Osteoblast (primary cell): Measurements from ENCODE around the gene SLC30A2. TPM values are rescaled to one million over a fixed set of nuclear protein-coding genes. Genes with fewer than 3 reads are reported as not detected.
A peak's percentile ranks its signal among the peaks of the same experiment; 100 is the strongest.

Source experiments
- DNase-seq: peaks from one replicate; pipeline ENCODE4 v3.0.0; 2011; ENCODE audit warnings: low spot score, mixed read lengths; ENCODE audit not compliant: insufficient read length; ENCODE audit errors: missing footprints
- H2AFZ ChIP-seq: 2 replicates; pipeline ENCODE4 v1.6.0; 2011; ENCODE audit warnings: mild to moderate bottlenecking, low read length
- H3K27ac ChIP-seq: 2 replicates; pipeline ENCODE4 v1.5.1; 2011; ENCODE audit warnings: mild to moderate bottlenecking, low read depth, low read length, moderate library complexity
- H3K27me3 ChIP-seq: 2 replicates; pipeline ENCODE4 v1.6.0; 2012; ENCODE audit warnings: mild to moderate bottlenecking, control low read depth, inconsistent platforms, low read length, moderate library complexity; ENCODE audit not compliant: insufficient read depth
- H3K36me3 ChIP-seq: 2 replicates; pipeline ENCODE4 v1.5.1; 2011; ENCODE audit warnings: mild to moderate bottlenecking, low read length, control low read depth, moderate library complexity; ENCODE audit not compliant: insufficient read depth
- H3K4me1 ChIP-seq: 2 replicates; pipeline ENCODE4 v1.5.1; 2011; ENCODE audit warnings: mild to moderate bottlenecking, low read length, control low read depth, moderate library complexity; ENCODE audit not compliant: insufficient read depth
- H3K4me2 ChIP-seq: 2 replicates; pipeline ENCODE4 v1.6.0; 2011; ENCODE audit warnings: mild to moderate bottlenecking, low read length; ENCODE audit not compliant: insufficient read depth
- H3K4me3 ChIP-seq: fragments of 200-600 bp; sonication (generic); 3 replicates; pipeline ENCODE4 v1.5.1; 2012; ENCODE audit warnings: mild to moderate bottlenecking, low read length, inconsistent platforms; ENCODE audit not compliant: insufficient read depth
- H3K79me2 ChIP-seq: 2 replicates; pipeline ENCODE4 v1.6.0; 2012; ENCODE audit warnings: mild to moderate bottlenecking, low read length, control low read depth, inconsistent platforms; ENCODE audit not compliant: insufficient read depth
- H3K9me3 ChIP-seq: 2 replicates; pipeline ENCODE4 v1.5.1; 2011; ENCODE audit warnings: low read depth, low read length, control low read depth
- H4K20me1 ChIP-seq: 2 replicates; pipeline ENCODE4 v1.6.0; 2012; ENCODE audit warnings: mild to moderate bottlenecking, low read length, control low read depth; ENCODE audit not compliant: insufficient read depth
- total RNA-seq: library from RNA; depleted of rRNA; stranded (reverse); fragments of >200 nt; gene quantifications from 2 replicates; pipeline ENCODE4 v1.2.3, GENCODE V29; 2012
- TF ChIP-seq, protein P1 (sequence below): IDR thresholded peaks from 2 replicates; pipeline ENCODE4 v1.5.1; 2011; ENCODE audit warnings: mild to moderate bottlenecking, low read depth, low read length, moderate library complexity; ENCODE audit errors: extremely low read depth

Gene SLC30A2
- total RNA-seq, 1 donor = not detected

DNA sequence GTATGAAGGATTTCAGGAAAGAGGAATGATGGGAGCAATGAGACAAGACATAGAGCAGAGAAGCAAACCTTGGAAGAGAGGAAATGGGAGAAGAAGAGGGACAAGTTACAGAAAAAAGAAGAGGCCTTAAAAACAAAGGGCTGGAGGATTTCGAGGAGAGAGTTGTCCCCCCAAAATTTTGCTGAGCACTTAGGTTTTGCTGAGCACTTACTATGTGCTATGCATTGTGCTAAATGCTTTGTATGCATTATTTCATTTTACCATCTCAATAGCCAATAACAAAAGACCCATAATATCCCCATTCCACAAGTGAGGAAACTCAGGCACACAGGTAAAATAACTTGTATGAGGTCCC lies 24.0 kb upstream of the SLC30A2 start:
- H3K27me3 ChIP-seq = peaks cover 57% of the 10 kb centered on the region
- no peak overlapping the region for H3K4me2 ChIP-seq
- no peaks in the 10 kb centered on the region for H3K4me1 ChIP-seq
- no peaks in the 10 kb centered on the region for H3K9me3 ChIP-seq
- no peak for DNase-seq
- TF ChIP-seq, protein P1, sequence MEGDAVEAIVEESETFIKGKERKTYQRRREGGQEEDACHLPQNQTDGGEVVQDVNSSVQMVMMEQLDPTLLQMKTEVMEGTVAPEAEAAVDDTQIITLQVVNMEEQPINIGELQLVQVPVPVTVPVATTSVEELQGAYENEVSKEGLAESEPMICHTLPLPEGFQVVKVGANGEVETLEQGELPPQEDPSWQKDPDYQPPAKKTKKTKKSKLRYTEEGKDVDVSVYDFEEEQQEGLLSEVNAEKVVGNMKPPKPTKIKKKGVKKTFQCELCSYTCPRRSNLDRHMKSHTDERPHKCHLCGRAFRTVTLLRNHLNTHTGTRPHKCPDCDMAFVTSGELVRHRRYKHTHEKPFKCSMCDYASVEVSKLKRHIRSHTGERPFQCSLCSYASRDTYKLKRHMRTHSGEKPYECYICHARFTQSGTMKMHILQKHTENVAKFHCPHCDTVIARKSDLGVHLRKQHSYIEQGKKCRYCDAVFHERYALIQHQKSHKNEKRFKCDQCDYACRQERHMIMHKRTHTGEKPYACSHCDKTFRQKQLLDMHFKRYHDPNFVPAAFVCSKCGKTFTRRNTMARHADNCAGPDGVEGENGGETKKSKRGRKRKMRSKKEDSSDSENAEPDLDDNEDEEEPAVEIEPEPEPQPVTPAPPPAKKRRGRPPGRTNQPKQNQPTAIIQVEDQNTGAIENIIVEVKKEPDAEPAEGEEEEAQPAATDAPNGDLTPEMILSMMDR = no peak
- no peak overlapping the region for H3K27ac ChIP-seq
- no peak overlapping the region for H2AFZ ChIP-seq
- no peaks in the 10 kb centered on the region for H4K20me1 ChIP-seq
- no peaks in the 10 kb centered on the region for H3K36me3 ChIP-seq
- H3K4me3 ChIP-seq = no peak overlapping the region
- H3K79me2 ChIP-seq = no peaks in the 10 kb centered on the region

DNA sequence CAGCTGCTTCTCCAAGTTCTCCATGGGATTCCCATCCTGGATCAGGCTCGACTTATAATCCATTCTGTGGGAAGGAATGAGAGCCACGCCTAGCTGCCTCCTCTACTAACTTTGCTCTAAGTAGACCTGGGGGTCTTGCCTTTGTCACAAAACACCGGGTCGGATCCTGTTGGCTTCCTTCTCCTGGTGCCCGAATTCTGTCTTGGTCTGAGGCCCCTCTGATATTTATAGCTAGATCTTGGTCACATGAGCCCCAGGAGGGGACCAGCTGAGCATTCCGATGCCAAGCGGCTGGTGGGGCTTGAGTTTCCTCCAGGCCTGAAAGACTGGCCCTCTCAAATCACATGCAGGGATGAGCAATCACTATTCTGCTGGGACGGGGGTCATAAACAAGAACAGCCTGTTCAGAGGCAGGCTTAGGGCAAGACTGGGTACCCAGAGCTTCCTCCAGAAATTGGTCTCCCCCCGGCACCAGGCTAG lies 21.6 kb upstream of the SLC30A2 start, which contains the start of gene TRIM63:
Gene TRIM63 (minus strand): TSS at position 199 of the 480 bp plus-strand sequence. CDS start 136 bp downstream, at position 63.
- no peaks in the 10 kb centered on the region for H4K20me1 ChIP-seq
- no peak within 1 kb of the TSS for H2AFZ ChIP-seq
- H3K4me3 ChIP-seq = no peak within 1 kb of the TSS
- no peaks in the 10 kb centered on the region for H3K9me3 ChIP-seq
- peak; percentile 75 for DNase-seq
- no peaks in the 10 kb centered on the region for H3K79me2 ChIP-seq
- TF ChIP-seq, protein P1 = no peak
- H3K4me2 ChIP-seq = no peak within 1 kb of the TSS
- no peaks in the 10 kb centered on the region for H3K36me3 ChIP-seq
- peaks cover 41% of the 10 kb centered on the region for H3K27me3 ChIP-seq
- no peaks in the 10 kb centered on the region for H3K4me1 ChIP-seq
- H3K27ac ChIP-seq = no peak within 1 kb of the TSS

DNA sequence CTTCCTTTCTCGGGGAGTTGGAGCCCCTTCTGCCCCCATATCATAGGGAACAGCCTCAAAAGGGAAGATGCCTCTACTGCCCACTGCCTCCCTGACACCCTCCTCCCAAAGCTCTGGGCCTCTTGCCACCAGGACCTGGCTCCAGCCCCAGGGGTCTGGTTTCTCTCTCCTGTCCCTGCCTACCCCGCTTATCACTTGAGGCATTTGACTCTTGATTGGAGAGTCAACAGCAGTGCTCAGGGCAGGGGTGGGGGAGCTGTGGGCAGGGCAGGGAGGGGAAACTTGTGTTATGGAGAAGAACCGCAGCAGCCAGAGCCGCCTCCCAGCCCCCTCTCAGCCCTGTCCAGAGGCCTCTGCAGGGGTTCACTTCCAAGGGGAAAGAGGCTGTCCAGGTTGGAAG lies 20.9 kb upstream of the SLC30A2 start:
- no peaks in the 10 kb centered on the region for H3K36me3 ChIP-seq
- no peak overlapping the region for H3K27ac ChIP-seq
- H2AFZ ChIP-seq = no peak overlapping the region
- H4K20me1 ChIP-seq = no peaks in the 10 kb centered on the region
- H3K4me2 ChIP-seq = no peak overlapping the region
- TF ChIP-seq, protein P1 = no peak
- peaks cover 37% of the 10 kb centered on the region for H3K27me3 ChIP-seq
- no peak overlapping the region for H3K4me3 ChIP-seq
- no peaks in the 10 kb centered on the region for H3K4me1 ChIP-seq
- no peaks in the 10 kb centered on the region for H3K79me2 ChIP-seq
- no peak for DNase-seq
- no peaks in the 10 kb centered on the region for H3K9me3 ChIP-seq

DNA sequence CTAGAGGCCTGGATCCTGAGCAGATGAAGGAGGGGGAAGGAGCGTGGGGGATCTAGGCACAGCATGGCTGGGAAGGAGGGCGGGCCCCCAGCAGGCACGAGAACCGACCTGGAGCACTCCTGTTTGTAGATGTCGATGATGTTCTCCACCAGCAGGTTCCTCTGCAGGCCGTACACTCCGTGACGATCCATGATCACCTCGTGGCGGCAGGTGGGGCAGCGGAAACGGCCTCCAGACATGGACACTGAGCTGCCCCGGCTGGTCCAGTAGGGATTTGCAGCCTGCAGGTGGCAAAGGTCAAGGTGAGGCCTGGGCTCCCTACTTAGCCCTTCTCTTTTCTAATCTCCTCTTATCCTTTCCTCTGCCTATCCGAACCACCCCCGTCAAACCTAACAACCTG lies 20.2 kb upstream of the SLC30A2 start:
- H3K4me3 ChIP-seq = no peak overlapping the region
- no peak overlapping the region for H2AFZ ChIP-seq
- peak; percentile 45 for DNase-seq
- peaks cover 36% of the 10 kb centered on the region for H3K27me3 ChIP-seq
- H3K4me2 ChIP-seq = no peak overlapping the region
- no peaks in the 10 kb centered on the region for H4K20me1 ChIP-seq
- no peaks in the 10 kb centered on the region for H3K4me1 ChIP-seq
- TF ChIP-seq, protein P1 = no peak
- H3K36me3 ChIP-seq = no peaks in the 10 kb centered on the region
- no peaks in the 10 kb centered on the region for H3K9me3 ChIP-seq
- no peaks in the 10 kb centered on the region for H3K79me2 ChIP-seq
- no peak overlapping the region for H3K27ac ChIP-seq
